A673 (cell line): Measurements from ENCODE around the gene CAGE1.

Experiments
- EZH2 ChIP-seq: fragments of 200-600 bp; sonication (generic); IDR thresholded peaks from 2 replicates; pipeline ENCODE4 v1.6.1; 2017; ENCODE audit warnings: borderline replicate concordance, low read depth, mild to moderate bottlenecking, mixed read lengths, antibody characterized with exemption, low read length; ENCODE audit not compliant: poor library complexity, severe bottlenecking
- TF ChIP-seq, protein P1 (sequence below): fragments of 300-800, 200-600 bp; sonication (generic); conservative IDR thresholded peaks from 2 replicates; pipeline ENCODE4 v1.5.1; 2017; ENCODE audit warnings: low read depth, mild to moderate bottlenecking, antibody characterized with exemption, low read length, moderate library complexity, mixed read lengths

DNA sequence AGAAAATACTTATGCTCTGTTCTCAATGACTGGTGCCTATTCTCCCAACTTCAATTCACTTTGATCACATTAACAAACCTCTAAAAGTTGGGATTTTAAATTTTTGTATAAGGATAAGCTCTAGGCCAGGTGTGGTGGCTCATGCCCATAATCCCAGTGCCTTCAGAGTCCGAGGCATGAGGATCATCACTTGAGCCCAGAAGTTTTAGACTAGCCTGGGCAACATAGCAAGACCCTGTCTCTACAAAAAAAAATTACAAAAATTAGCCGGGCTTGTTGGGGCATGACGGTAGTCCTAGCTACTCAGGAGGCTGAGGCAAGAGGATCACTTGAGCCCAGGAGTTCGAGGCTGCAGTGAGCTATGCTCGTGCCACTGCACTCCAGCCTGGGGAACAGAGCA, 80.5 kb downstream of the CAGE1 start:
- TF ChIP-seq, protein P1, sequence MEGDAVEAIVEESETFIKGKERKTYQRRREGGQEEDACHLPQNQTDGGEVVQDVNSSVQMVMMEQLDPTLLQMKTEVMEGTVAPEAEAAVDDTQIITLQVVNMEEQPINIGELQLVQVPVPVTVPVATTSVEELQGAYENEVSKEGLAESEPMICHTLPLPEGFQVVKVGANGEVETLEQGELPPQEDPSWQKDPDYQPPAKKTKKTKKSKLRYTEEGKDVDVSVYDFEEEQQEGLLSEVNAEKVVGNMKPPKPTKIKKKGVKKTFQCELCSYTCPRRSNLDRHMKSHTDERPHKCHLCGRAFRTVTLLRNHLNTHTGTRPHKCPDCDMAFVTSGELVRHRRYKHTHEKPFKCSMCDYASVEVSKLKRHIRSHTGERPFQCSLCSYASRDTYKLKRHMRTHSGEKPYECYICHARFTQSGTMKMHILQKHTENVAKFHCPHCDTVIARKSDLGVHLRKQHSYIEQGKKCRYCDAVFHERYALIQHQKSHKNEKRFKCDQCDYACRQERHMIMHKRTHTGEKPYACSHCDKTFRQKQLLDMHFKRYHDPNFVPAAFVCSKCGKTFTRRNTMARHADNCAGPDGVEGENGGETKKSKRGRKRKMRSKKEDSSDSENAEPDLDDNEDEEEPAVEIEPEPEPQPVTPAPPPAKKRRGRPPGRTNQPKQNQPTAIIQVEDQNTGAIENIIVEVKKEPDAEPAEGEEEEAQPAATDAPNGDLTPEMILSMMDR: no peak
- TF ChIP-seq EZH2: no peak
